ENCODE measurements around the gene FDPS.

The FDPS gene

DNA sequence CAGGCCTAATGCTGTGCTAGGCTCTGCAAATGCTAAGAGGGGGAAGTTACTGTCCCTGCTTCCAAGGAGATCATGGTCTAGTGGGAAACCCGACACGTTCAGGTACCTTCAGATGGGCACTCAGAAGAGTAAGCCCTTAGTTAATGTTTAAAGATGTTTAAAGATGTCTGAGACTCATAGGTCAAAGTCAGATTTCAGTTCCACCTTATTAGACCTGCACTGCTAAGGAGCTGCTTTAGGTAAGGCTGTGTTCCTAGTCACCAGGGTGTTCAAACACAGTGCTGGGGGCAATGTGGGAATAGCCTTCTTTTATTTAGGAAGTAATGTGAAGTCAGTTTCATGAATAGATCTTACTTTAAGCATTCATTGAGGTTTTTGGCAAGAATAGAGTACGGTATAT, 8.3 kb downstream of the FDPS start:
- TF ChIP-seq, protein P1, sequence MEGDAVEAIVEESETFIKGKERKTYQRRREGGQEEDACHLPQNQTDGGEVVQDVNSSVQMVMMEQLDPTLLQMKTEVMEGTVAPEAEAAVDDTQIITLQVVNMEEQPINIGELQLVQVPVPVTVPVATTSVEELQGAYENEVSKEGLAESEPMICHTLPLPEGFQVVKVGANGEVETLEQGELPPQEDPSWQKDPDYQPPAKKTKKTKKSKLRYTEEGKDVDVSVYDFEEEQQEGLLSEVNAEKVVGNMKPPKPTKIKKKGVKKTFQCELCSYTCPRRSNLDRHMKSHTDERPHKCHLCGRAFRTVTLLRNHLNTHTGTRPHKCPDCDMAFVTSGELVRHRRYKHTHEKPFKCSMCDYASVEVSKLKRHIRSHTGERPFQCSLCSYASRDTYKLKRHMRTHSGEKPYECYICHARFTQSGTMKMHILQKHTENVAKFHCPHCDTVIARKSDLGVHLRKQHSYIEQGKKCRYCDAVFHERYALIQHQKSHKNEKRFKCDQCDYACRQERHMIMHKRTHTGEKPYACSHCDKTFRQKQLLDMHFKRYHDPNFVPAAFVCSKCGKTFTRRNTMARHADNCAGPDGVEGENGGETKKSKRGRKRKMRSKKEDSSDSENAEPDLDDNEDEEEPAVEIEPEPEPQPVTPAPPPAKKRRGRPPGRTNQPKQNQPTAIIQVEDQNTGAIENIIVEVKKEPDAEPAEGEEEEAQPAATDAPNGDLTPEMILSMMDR (IDR thresholded peaks at IDR 0.05; ENCODE audit: borderline replicate concordance, control extremely low read depth, extremely low read depth, insufficient read depth, missing control alignments), result no peak
- in situ Hi-C loops (cut with MboI; ENCODE audit: low sequenced_read_pairs, unreplicated experiment), result no loop called here
- DNase-seq (ENCODE audit: low spot score), result no peak

DNA sequence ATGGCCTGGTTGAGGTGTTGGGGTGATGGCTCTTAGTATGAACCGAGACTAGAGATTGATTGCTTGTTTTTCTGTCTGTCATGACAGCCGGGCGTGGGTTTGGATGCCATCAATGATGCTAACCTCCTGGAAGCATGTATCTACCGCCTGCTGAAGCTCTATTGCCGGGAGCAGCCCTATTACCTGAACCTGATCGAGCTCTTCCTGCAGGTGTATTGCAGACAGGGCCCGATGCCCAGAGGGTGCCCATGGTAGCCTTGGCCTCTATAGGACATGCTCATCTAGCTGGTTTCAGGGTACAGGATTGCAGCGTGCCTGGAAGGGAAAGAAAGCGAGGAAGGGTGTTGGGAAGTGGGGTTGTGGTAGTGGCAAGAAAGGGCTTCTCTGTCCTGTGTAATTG, 9.4 kb downstream of the FDPS start:
- DNase-seq (ENCODE audit: low spot score), result no peak
- TF ChIP-seq, protein P1 (IDR thresholded peaks at IDR 0.05; ENCODE audit: borderline replicate concordance, control extremely low read depth, extremely low read depth, insufficient read depth, missing control alignments), result no peak
- in situ Hi-C loops (cut with MboI; ENCODE audit: low sequenced_read_pairs, unreplicated experiment), result no loop called here

DNA sequence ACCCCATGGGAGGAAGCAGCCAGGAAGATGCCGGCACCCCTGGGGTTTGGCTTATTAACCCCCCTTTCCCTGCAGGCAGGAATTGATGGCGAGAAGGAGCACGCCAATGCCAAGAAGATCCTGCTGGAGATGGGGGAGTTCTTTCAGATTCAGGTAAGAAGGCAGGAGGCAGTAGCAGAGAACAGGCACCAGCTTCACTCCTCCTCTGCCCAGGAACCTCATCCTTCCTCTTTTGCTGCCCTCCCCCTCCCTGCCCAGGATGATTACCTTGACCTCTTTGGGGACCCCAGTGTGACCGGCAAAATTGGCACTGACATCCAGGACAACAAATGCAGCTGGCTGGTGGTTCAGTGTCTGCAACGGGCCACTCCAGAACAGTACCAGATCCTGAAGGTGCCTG, 10.9 kb downstream of the FDPS start:
- DNase-seq (ENCODE audit: low spot score), result no peak
- in situ Hi-C loops (cut with MboI; ENCODE audit: low sequenced_read_pairs, unreplicated experiment), result no loop called here
- TF ChIP-seq, protein P1 (IDR thresholded peaks at IDR 0.05; ENCODE audit: borderline replicate concordance, control extremely low read depth, extremely low read depth, insufficient read depth, missing control alignments), result no peak

DNA sequence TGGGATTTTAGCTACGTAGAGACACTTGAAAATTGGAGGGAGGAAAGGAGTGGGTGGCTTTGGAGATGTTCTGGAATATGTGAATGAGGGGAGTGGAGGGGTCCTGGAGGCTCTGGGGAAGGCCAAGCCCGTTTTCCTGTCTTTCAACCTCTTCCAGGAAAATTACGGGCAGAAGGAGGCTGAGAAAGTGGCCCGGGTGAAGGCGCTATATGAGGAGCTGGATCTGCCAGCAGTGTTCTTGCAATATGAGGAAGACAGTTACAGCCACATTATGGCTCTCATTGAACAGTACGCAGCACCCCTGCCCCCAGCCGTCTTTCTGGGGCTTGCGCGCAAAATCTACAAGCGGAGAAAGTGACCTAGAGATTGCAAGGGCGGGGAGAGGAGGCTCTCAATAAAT, 11.6 kb downstream of the FDPS start:
- DNase-seq (ENCODE audit: low spot score), result no peak
- in situ Hi-C loops (cut with MboI; ENCODE audit: low sequenced_read_pairs, unreplicated experiment), result no loop called here
- TF ChIP-seq, protein P1 (IDR thresholded peaks at IDR 0.05; ENCODE audit: borderline replicate concordance, control extremely low read depth, extremely low read depth, insufficient read depth, missing control alignments), result no peak

DNA sequence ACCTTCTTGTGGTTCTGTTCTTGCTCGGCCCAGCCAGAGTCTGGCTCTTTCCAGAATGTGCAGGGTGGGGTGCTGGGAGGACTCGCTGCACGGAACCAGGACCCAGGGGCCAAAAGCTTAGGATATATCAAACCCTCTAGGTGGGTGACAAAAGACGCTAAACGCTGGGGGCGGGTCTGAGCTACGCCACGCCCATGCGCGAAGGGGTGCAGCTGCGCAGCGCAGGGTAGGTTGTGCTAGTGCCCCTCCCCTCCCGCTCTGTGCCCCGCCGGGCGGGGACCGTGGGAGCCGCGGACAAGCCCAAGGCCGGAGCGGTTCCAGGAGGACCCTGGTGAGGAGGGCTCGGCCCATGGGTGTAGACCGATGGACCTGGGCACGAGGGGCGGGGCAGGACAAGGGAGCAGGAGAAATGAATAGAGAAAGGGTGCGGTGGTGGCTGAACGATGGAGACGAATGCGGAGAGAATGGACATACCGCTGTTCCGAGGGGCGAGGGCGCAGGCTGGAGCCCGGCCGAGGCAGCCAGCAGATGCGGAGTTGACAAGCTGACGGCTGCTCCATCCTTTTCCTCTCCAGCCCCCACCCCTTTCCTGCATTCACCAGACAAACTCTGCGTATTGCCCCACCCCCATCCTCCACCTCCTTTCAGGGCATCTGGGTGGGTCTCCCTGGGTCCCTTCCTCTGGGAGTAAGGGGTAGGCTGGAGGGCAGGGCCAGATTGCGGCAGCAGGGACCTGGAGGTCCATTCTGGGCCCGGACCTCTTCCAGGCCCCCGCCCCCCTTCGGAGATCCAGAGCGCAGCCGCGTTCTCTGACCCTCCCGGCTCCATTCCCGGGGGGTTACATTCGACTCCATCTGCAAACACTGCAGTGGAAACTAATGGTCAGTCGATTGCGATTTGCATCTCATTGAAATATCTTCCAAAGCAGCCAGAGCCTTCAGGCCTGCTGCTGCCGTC, 12.3 kb downstream of the FDPS start, which contains the start of gene RUSC1:
RUSC1 (plus strand) TSS at position 234 of the 957 bp plus-strand sequence. CDS start 880 bp downstream, outside the sequence.
- peak; percentile 83 for DNase-seq (ENCODE audit: low spot score)
- TF ChIP-seq, protein P1 (IDR thresholded peaks at IDR 0.05; ENCODE audit: borderline replicate concordance, control extremely low read depth, extremely low read depth, insufficient read depth, missing control alignments), result no peak
- in situ Hi-C loops (cut with MboI; ENCODE audit: low sequenced_read_pairs, unreplicated experiment), result no loop called here

DNA sequence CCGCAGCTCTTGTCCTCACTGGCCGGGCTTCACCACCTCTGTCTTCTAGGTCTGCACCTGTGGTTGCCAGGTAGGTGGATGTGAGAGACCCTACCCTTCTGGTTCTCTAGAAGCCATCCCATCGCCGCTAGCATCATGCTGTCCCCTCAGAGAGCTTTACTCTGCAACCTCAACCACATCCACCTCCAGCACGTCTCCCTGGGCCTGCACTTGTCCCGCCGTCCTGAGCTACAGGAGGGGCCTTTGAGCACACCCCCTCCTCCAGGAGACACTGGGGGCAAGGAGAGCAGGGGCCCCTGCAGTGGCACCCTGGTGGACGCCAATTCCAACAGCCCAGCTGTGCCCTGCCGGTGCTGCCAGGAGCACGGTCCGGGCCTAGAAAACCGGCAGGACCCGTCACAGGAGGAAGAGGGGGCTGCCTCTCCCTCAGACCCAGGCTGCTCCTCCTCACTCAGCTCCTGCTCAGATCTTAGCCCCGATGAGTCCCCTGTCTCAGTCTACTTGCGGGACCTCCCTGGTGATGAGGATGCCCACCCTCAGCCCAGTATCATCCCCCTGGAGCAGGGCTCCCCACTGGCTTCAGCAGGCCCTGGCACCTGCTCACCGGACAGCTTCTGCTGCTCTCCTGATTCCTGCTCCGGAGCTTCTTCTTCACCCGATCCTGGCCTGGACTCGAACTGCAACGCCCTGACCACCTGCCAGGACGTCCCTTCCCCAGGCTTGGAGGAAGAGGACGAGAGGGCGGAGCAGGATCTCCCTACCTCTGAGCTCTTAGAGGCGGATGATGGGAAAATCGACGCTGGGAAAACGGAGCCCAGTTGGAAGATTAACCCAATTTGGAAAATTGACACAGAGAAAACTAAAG, 13.2 kb downstream of the FDPS start:
- DNase-seq (ENCODE audit: low spot score), result no peak
- in situ Hi-C loops (cut with MboI; ENCODE audit: low sequenced_read_pairs, unreplicated experiment), result no loop called here
- TF ChIP-seq, protein P1 (IDR thresholded peaks at IDR 0.05; ENCODE audit: borderline replicate concordance, control extremely low read depth, extremely low read depth, insufficient read depth, missing control alignments), result no peak
